ENCODE data around the gene CALHM6. TPM values are rescaled to one million over a fixed set of nuclear protein-coding genes. Genes with fewer than 3 reads are reported as not detected.

CALHM6 gene
- total RNA-seq, 1 experiment from 2014 or later: 0.45 TPM

GRCh38 chr6:116451916-116452315 is 9.3 kb upstream of the CALHM6 start:
- no peak overlapping the region for H3K4me3 ChIP-seq (ENCODE audit: insufficient read depth, low read depth, low read length)
- no peaks in the 10 kb centered on the region for H3K27me3 ChIP-seq (ENCODE audit: control insufficient read depth, insufficient read depth, low read length)
- H3K36me3 ChIP-seq (replicated peaks; ENCODE audit: control insufficient read depth, insufficient read depth, low read length): no peaks in the 10 kb centered on the region
- DNase-seq: no peak

- no peaks in the 10 kb centered on the region for H3K36me3 ChIP-seq (replicated peaks; ENCODE audit: control insufficient read depth, insufficient read depth, low read length)
These were observed 8.6 kb upstream of the CALHM6 start for GRCh38 chr6:116452531-116452930.

GRCh38 chr6:116456106-116456505 is 5.1 kb upstream of the CALHM6 start:
- no peak overlapping the region for H3K4me3 ChIP-seq (ENCODE audit: insufficient read depth, low read depth, low read length)
- H3K36me3 ChIP-seq (replicated peaks; ENCODE audit: control insufficient read depth, insufficient read depth, low read length): no peaks in the 10 kb centered on the region
- H3K27me3 ChIP-seq (ENCODE audit: control insufficient read depth, insufficient read depth, low read length): peaks cover 18% of the 10 kb centered on the region
- no peak for DNase-seq

More at GRCh38 chr6:116452531-116452930, 8.6 kb upstream of the CALHM6 start:
- Histone ChIP-seq H3K4me3 (ENCODE audit: insufficient read depth, low read depth, low read length) (no peak overlapping the region), H3K27me3 (ENCODE audit: control insufficient read depth, insufficient read depth, low read length) (no peaks in the 10 kb centered on the region)
- no peak for DNase-seq

- H3K36me3 ChIP-seq (replicated peaks; ENCODE audit: control insufficient read depth, insufficient read depth, low read length): no peaks in the 10 kb centered on the region
- no peak overlapping the region for H3K4me3 ChIP-seq (ENCODE audit: insufficient read depth, low read depth, low read length)
- H3K27me3 ChIP-seq (ENCODE audit: control insufficient read depth, insufficient read depth, low read length): peaks cover 26% of the 10 kb centered on the region
- DNase-seq: no peak
These were observed 4.2 kb upstream of the CALHM6 start for GRCh38 chr6:116456927-116457326.

- no peak overlapping the region for H3K4me3 ChIP-seq (ENCODE audit: insufficient read depth, low read depth, low read length)
- no peak for DNase-seq
- H3K36me3 ChIP-seq (replicated peaks; ENCODE audit: control insufficient read depth, insufficient read depth, low read length): no peaks in the 10 kb centered on the region
- peaks cover 38% of the 10 kb centered on the region for H3K27me3 ChIP-seq (ENCODE audit: control insufficient read depth, insufficient read depth, low read length)
These were observed 2.9 kb upstream of the CALHM6 start for GRCh38 chr6:116458264-116458663.

GRCh38 chr6:116459927-116460326 is 1.2 kb upstream of the CALHM6 start:
- no peak overlapping the region for H3K4me3 ChIP-seq (ENCODE audit: insufficient read depth, low read depth, low read length)

GRCh38 chr6:116461932-116462885 is 1.0 kb downstream of the CALHM6 start:
- Histone ChIP-seq H3K36me3 (replicated peaks; ENCODE audit: control insufficient read depth, insufficient read depth, low read length) (no peaks in the 10 kb centered on the region), H3K4me3 (ENCODE audit: insufficient read depth, low read depth, low read length) (peak overlapping the region; percentile 42), H3K27me3 (ENCODE audit: control insufficient read depth, insufficient read depth, low read length) (peaks cover 39% of the 10 kb centered on the region)
- peak; percentile 87 for DNase-seq

More at GRCh38 chr6:116459927-116460326, 1.2 kb upstream of the CALHM6 start:
- Histone ChIP-seq H3K27me3 (ENCODE audit: control insufficient read depth, insufficient read depth, low read length) (peaks cover 39% of the 10 kb centered on the region), H3K36me3 (replicated peaks; ENCODE audit: control insufficient read depth, insufficient read depth, low read length) (no peaks in the 10 kb centered on the region)
- no peak for DNase-seq

GRCh38 chr6:116463301-116463700 is 2.1 kb downstream of the CALHM6 start:
- DNase-seq: no peak
- Histone ChIP-seq H3K27me3 (ENCODE audit: control insufficient read depth, insufficient read depth, low read length) (peaks cover 39% of the 10 kb centered on the region), H3K4me3 (ENCODE audit: insufficient read depth, low read depth, low read length) (no peak overlapping the region), H3K36me3 (replicated peaks; ENCODE audit: control insufficient read depth, insufficient read depth, low read length) (no peaks in the 10 kb centered on the region)

- Histone ChIP-seq H3K36me3 (replicated peaks; ENCODE audit: control insufficient read depth, insufficient read depth, low read length) (no peaks in the 10 kb centered on the region), H3K27me3 (ENCODE audit: control insufficient read depth, insufficient read depth, low read length) (peaks cover 29% of the 10 kb centered on the region), H3K4me3 (ENCODE audit: insufficient read depth, low read depth, low read length) (no peak overlapping the region)
- DNase-seq: no peak
These were observed 4.1 kb downstream of the CALHM6 start for GRCh38 chr6:116465246-116465645.

GRCh38 chr6:116467096-116467495 is 5.9 kb downstream of the CALHM6 start:
- peaks cover 12% of the 10 kb centered on the region for H3K27me3 ChIP-seq (ENCODE audit: control insufficient read depth, insufficient read depth, low read length)
- DNase-seq: no peak

GRCh38 chr6:116467514-116467913 is 6.3 kb downstream of the CALHM6 start:
- peaks cover 8% of the 10 kb centered on the region for H3K27me3 ChIP-seq (ENCODE audit: control insufficient read depth, insufficient read depth, low read length)
- no peak for DNase-seq
- no peak overlapping the region for H3K4me3 ChIP-seq (ENCODE audit: insufficient read depth, low read depth, low read length)
- H3K36me3 ChIP-seq (replicated peaks; ENCODE audit: control insufficient read depth, insufficient read depth, low read length): no peaks in the 10 kb centered on the region

More at GRCh38 chr6:116467096-116467495, 5.9 kb downstream of the CALHM6 start:
- H3K36me3 ChIP-seq (replicated peaks; ENCODE audit: control insufficient read depth, insufficient read depth, low read length): no peaks in the 10 kb centered on the region
- H3K4me3 ChIP-seq (ENCODE audit: insufficient read depth, low read depth, low read length): no peak overlapping the region

- Histone ChIP-seq H3K4me3 (ENCODE audit: insufficient read depth, low read depth, low read length) (no peak overlapping the region), H3K36me3 (replicated peaks; ENCODE audit: control insufficient read depth, insufficient read depth, low read length) (no peaks in the 10 kb centered on the region), H3K27me3 (ENCODE audit: control insufficient read depth, insufficient read depth, low read length) (peaks cover under 1% of the 10 kb centered on the region)
- no peak for DNase-seq
These were observed 7.1 kb downstream of the CALHM6 start for GRCh38 chr6:116468293-116468692.

GRCh38 chr6:116471531-116471930 is 10.4 kb downstream of the CALHM6 start:
- H3K36me3 ChIP-seq (replicated peaks; ENCODE audit: control insufficient read depth, insufficient read depth, low read length): no peaks in the 10 kb centered on the region
- H3K4me3 ChIP-seq (ENCODE audit: insufficient read depth, low read depth, low read length): no peak overlapping the region
- DNase-seq: no peak
- H3K27me3 ChIP-seq (ENCODE audit: control insufficient read depth, insufficient read depth, low read length): no peaks in the 10 kb centered on the region

GRCh38 chr6:116472706-116473105 is 11.5 kb downstream of the CALHM6 start:
- no peaks in the 10 kb centered on the region for H3K36me3 ChIP-seq (replicated peaks; ENCODE audit: control insufficient read depth, insufficient read depth, low read length)
- H3K27me3 ChIP-seq (ENCODE audit: control insufficient read depth, insufficient read depth, low read length): no peaks in the 10 kb centered on the region
- DNase-seq: no peak
- H3K4me3 ChIP-seq (ENCODE audit: insufficient read depth, low read depth, low read length): no peak overlapping the region

GRCh38 chr6:116475141-116475540 is 14.0 kb downstream of the CALHM6 start:
- H3K36me3 ChIP-seq (replicated peaks; ENCODE audit: control insufficient read depth, insufficient read depth, low read length): no peaks in the 10 kb centered on the region
- H3K27me3 ChIP-seq (ENCODE audit: control insufficient read depth, insufficient read depth, low read length): no peaks in the 10 kb centered on the region
- DNase-seq: no peak
- no peak overlapping the region for H3K4me3 ChIP-seq (ENCODE audit: insufficient read depth, low read depth, low read length)
